Stimulated activated naive CD4-positive, alpha-beta T cell treated with Interleukin-2 at 50 U/mL for 16 hours (primary cell): ENCODE results near the gene OR6N2.

ENCODE experiments used
- DNase-seq: peaks from one replicate; lab custom pipeline; 2025; lab: John Stamatoyannopoulos, UW

OR6N2 gene

DNA sequence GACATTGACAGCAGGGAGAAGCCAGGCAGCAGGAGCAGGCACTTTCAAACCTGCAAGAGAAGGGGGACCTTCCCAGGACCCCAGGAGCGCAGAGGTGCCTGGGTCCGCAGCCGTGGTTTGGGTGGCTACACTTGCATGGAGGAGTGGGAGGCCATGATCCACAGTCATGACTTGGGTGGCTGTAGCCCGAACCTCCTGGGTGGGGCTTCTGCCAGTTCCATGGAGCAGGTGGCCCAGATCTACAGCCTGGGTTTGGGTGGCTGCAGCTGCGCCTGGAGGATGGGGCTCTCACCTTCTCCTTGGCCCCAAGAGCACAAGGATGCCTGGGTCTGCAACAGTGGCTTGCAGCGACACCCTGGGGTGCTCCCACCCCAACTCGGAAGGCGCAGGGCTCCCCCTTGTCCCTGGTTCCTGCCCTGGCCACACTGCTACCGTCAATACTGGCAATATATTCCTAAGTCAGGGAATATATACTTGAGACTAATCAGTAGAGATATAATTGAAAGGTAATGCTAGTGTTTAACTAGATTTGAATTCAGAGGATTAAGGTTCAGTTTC, 28.8 kb downstream of the OR6N2 start:
- no peak for DNase-seq

- no peak for DNase-seq
Measured at GRCh38 chr1:158735848-158736247, 45.2 kb downstream of the OR6N2 start.

GRCh38 chr1:158732524-158732923, 48.5 kb downstream of the OR6N2 start:
- no peak for DNase-seq

GRCh38 chr1:158731707-158732106, 49.3 kb downstream of the OR6N2 start:
- no peak for DNase-seq

DNA sequence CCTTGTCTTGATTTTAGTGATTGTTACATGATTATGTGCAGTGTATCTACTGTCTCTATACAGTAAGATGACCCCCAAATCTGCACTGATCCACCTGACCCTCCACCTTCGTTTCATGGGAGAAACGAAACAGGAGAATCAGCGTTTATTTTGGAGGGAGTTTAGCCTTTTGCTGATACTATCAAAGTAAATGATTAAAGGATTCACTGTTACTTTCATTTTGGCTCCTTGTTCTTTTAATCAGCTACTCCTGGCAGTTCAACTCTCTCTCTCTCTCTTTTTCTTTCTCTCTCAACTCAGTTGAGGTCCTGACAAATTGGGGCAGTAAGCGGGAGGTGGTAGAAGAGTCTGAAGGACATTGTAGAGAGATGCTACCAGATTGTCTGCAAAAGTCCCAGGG, 50.6 kb downstream of the OR6N2 start:
- no peak for DNase-seq

GRCh38 chr1:158728510-158729225, 52.3 kb downstream of the OR6N2 start:
- no peak for DNase-seq

DNA sequence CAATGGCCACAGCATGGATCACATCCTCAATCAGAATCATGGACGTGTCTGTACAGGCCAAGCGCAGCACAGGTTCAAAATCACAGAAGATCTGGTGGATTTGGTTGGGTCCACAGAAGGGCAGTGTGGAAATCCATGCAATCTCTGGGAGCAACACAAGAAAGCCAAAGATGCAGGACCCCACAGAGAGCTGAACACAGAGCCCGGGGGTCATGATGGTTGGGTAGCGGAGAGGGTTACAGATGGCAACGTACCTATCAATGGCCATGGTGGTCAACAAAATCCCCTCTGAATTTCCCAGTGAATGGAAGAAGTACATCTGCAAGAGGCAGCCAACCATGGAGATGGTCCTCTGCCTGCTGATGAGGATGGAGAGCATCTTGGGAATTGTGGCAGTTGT, 56.6 kb downstream of the OR6N2 start:
- no peak for DNase-seq
